Daoy (cell line): Measurements from ENCODE around the gene MITF. TPM values are rescaled to one million over a fixed set of nuclear protein-coding genes. Genes with fewer than 3 reads are reported as not detected.

Experiments used
- DNase-seq: peaks from one replicate; pipeline ENCODE4 v3.0.0-alpha.2; 2015; ENCODE audit warnings: low read depth
- total RNA-seq: library from RNA; depleted of rRNA; stranded (reverse); fragments of >200 nt; shearing (Covaris generic); gene quantifications from 2 replicates; pipeline ENCODE4 v1.2.3, GENCODE V29; 2014

The MITF gene
- total RNA-seq, 1 experiment from 2014 or later, result 3.6 TPM

DNA sequence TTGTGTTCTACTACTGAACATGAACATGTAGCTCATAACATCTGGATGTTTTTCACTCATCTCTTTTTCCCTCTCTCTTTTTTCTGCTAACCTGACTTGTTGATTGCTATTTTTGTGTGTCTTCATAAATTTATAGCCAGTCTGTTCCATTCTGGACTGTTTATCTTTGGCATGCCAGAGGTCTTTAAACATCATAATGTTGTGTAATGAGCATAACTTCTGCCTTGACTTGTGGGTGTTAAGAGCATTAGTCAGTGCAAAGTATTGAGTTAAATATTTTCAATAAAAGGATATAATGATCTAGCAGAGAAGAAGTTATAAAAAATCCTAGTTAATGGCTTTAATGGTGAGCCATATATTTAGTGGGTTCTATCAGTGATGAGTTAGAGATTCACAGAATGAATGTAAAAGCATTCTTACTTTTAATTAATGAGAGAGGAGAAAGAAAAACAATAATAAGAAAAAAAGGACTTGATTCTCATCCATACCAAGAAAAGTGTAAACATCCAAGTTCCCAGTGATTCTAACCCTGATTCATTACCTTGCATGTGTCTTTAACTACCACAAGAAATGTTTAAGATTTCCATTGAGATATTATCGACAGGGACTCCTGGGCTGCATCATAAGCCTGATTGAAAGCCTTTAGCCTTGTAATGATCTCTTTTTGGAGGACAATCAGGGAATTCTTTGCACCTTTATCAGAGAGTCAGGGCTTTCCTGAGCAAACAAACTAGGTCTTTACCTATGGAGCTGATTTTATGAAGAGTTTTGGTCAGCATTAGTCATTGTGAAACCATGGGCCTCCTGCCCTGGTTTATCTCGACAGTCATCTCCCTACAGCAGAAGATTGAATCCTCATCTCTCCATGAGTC, 22.9 kb downstream of the MITF start:
- peak; percentile 58 for DNase-seq

DNA sequence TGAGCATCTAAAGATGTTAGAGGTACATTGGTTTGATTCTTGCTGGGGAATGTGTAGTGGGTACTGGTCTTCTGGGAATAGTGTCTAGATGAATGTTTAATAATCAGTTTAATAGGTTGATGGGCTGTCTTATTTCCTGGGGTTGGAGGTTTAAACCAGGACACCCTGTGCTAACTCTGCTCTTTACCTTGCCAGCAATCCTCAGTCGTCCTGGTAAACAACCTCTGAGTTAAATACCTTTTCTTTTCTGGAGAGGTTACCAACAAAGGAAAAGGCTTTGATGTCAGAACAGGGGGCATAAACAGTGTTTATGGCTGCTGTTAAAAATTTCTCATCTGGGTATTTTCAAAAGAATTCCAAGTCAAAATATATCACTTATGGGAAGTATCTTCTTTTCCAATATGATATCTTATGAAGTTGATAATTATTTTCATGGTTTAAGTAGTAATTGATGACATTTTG, 23.5 kb downstream of the MITF start:
- DNase-seq, result no peak

DNA sequence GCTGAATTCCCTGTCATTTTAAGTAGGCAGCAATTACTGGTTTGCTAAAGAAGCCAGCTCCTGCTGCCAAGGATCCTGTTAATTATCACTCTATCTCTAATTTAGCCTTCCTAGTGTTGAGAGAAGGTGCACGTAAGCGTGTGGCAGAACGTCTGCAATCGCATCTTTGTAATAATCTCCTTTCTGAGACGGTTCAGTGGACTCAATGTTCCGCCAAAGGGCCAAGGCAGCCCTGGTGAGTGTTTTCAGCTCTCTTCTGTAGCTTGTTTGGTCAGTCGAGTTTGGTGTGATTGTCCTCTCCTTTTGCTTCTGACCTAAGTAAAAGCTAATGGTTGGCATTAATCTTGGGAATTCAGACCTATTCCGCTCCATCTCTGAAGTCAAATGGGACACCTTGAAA, 24.2 kb downstream of the MITF start:
- no peak for DNase-seq

DNA sequence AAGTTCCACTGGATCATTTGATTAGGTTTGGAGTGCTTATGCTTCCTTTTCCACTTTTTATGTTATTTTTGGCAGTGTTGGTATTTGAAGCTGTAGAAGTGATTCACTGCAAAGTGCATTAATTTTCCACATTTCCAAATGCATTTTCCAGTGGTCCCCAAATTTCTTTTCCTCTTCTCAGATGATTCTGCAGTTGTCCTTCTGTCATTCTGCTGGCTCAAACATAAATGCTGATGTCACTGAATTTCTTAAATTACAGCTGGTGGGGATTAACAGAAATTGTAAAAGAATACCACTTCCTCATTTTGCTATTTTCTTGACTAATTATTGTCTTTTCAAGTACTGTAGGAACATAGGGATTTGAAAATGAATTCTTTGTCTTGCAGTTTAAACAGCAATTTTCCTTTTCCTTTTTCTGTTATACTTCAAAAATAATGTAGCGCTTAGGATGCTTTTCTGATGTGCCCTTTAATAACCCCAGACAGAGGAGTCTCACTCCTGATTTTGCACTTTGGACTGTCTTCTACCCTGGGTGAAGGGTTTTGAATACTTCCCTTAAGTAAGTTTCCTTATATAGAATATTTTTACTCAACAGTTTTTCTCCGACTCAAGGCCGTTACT, 25.0 kb downstream of the MITF start:
- no peak for DNase-seq

DNA sequence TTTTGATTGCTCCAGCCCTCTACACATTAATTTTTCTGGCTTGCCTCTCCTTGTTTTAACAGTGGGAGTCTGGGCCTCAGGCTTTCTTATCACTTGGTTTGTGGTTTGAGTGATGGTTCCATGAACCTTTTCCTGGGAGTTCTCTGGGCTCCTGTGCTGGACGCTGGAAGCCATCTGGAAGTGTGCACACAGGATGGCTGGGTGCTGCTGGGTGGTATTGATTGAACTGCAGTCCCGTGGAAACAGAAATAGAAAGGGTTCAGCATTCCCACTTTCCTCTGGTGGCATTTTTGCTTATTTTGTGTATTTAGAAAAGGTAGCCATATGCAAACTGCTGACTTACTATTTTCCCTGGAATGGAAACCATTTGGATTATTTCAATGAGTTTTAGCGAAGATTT, 25.6 kb downstream of the MITF start:
- DNase-seq, result peak; percentile 47

DNA sequence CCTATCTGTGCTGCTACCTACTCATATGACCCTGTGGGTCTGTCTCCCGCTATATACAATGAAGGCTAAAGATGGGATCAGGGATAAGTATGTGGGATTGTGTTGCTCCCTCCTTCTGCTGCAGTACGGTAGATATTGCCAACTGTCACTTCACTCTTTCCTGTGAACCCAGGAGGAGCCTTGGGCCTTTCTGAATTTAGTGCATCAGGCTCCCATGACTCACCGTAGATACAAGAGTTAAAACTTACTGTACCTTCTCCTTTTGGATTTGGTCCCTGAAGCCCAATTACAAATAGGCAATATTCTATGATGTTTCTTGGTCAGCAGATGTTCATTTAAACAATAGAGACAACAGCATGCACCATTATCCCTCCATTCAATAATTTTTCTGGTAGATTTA, 27.4 kb downstream of the MITF start:
- DNase-seq, result no peak

DNA sequence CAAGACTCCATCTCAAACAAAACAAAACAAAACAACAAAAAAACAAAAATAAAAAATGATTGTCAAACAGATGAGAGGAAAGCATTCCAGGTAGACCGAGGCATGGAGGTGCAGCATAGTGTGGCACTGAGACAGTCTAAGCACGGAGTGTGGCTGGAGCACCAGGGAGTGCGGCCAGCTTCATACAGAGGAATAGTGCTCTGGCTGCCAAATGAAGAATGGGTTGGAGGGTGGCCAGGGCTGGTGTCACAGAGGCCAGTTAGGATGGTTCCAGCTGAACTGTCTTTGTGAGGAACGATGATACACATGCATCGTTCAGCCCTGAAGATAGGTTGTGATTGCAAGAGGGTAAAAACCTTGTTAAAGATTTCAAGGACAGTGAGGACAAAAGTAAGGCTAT, 28.3 kb downstream of the MITF start:
- no peak for DNase-seq

DNA sequence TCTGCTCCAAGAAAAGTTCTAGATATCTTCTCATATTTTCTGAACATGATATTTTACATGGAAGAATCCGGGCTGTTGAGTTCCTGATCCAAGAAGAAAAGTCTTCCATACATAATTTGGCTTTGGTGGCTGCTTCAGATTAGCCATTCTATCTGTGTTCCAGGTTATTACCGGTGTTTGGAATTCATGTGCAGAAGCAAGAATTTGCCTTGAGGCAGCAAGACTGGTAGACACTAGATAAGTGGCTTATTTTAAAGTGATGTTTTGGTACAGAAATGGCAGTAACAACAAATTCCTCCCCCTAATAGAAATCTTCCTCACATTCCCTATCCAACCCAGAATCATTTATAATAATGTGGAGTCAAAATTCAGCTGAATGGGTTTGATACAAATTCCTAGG, 29.2 kb downstream of the MITF start:
- no peak for DNase-seq

DNA sequence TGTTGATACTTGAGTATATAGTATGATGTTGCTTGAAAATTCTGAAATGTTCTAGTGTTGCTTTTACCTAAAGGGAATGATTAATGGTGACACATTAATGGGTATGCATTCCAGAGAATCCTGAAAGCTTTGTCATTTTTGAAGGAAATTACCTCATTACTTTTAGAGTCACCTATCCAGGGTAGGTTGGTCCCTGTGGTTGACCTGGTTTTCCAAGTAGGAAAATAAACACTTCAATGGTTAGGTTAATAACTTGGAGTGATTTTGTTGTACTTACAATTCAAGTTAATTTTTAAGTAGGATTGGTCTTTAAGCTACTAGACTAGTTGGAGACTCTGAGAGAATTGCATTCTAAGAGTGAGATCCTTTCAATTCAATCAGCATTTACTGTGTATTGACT, 31.0 kb downstream of the MITF start:
- DNase-seq, result peak; percentile 67

DNA sequence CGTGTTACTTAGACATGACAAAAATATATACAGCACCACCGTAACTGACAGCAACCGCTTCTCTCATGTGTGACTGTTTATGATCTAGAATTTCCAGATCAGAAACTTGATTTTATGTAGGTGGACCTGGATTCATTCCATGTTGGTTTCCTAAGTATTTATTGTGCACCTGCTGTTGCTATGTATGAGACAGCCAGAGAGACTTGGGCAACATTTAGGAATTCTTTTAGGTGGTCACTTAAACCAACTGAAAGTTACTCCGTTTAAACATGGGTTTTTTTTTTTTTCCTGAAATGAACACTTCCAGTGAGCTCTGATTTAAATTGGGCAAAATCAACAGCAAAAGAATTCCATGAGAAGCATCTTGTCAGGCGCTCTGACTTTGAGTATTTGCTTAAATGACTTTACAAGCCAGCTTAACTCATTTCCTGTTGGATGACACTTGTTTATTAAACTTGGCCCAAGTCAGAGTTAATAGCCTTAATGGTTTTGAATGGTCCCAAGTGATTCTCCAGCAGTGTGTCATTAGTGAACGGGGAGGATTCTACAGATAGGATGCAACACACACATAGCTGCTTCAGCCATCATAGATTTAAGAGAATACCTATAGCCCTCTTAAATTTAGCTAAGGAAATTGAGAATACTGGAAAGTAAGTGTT, 31.8 kb downstream of the MITF start:
- DNase-seq, result peak; percentile 36

DNA sequence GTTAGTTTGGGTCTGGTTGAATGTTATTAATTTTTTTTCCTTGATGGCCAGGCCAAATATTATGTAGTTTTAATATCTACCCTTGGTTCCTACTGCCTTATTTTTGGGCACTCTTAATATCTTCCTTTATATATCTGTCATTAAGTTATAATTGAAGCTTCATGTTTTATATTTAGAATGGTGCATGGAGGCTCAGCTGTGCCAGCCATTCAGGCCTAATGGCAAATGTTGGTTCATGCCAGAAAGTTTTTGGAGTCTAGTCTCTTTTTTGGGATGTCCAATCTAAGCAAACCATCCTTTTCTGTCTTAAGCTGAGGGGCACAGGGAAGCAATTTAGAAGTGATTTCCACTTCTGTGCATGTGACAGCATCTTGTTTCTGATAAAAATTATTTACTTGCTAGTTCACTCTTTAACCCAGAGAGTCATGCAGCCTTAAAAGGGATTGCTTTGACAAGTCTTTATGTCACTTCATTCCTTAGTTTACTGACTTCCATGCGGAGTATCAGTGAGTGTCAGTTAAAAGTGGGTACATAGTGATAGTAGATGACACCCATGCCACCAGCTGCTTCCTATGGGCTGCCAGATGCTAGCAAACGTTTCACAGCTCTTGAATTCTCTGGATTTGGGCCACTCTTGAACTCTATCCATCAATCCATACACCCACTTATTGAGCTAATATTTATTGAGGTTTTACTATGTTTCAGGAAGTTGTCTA, 33.0 kb downstream of the MITF start:
- no peak for DNase-seq

DNA sequence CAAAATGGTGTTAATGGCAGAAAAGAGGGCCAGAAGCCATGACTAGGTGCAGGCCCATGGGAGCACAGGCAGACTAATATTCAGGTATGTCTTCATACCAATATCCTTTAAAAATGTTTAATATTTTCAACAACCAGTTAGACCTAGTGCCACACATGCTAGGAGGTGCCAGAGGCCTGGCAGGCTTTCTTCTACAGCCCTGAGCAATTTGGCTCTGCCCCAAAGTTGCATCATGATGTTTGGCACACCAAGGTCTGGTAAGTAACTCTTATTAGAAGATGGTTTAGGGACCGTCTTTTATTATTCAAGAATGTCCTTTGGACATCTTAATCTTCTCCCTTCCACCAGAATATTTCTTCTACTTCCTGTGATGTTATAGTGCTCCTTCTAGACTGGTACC, 34.8 kb downstream of the MITF start:
- peak; percentile 6 for DNase-seq

DNA sequence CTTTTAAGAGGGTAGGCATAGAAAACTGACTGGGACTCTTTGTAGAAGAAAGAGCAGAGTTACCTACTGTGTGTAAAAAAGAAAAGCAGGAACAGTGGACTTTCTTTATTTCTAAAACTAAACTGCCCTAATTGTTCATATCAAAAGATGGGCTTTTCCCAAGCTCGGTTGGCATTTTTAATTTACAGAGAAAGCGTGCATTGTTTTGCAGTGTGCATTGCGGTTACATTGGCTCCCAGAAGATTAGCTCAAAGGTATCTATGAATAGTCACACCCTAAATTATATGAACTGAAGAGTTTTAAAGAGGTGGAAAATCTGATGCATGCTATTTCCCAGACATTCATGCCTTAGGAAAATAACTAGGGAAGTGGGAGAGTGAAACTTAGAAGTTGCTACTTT, 36.5 kb downstream of the MITF start:
- no peak for DNase-seq

DNA sequence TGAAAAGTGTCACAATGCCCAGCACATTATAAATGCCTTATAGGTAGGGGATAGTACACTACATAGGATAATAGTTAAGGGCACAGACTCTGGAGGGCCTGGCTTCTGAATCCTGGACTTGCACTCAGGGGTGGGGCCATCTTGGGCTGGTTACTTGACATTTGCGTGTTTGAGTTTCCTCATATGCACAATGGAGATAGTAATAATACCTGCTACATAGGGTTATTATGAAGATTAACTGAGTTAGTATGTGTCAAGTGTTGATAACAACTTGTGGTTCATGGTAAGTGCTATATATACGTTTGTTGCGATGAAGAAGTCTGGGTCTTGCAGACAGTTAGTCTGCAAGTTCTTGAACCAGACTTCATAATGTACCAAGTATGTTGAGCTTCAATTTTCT, 37.0 kb downstream of the MITF start:
- DNase-seq, result no peak

DNA sequence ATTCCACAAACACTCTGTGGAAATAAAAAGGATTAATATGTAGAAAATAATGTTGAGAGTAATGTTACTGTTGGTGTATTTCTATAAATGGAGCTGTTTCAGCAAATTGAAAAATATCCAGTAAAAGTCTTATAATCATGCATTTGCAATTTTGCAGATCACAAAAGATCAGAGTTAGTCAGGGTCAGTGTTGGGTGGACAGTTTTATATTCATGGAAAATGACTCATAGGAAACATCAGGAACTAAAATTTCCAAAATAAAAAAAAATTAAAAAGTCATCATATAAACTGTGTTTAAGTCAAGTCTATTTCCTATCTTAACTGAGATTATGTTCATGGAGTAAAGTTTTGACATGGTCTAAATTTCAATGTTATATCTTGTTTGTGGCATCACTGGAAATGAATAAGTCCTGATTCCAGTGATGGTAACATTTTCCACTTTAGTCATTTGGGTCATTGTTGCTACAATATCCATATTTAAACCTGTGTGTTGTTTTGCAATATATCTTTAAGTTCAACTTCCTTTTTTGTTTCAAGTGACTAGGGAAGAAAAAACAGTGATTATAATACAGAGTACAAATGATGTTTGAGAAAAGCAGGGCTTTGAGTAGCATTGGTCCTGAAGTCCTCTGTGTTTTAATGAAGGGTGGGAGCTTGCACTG, 37.8 kb downstream of the MITF start:
- DNase-seq, result no peak

DNA sequence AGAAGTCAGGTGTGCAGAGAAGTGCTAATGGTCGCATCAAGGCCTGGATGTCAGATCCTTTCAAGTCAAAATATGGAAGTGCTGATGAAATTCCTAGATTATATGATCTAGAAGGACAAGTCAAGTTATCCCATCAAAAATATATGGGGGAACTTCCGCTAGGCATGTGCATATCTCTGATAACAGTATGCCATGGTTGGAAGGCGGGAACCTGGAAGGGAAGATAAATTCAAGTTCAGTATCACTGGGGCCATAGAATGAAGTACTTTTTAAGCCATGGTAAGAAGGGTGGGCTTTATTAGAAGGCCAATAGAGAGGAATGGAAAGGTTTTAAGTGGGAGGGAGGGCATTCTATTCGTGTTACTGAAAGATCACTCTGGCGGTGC, 38.3 kb downstream of the MITF start:
- no peak for DNase-seq

DNA sequence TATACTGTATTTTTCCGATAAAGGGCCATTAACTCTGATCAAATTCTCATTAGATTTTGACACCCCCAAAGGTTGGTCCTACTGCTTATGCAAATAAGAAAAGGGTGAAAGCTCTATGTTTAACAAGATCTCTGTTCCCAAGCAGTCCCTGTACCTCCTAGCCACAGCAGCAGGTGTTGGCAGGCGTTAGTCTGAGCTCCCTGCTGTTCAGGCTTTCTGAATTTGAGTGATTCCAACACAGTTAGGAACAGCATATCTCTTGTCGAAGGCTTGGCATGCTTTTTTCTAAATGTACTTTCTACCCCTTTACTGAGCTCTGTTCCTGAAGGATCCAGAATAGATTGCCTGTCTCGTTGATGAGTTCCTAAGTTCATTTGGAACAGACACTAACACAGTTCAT, 42.3 kb downstream of the MITF start:
- no peak for DNase-seq

DNA sequence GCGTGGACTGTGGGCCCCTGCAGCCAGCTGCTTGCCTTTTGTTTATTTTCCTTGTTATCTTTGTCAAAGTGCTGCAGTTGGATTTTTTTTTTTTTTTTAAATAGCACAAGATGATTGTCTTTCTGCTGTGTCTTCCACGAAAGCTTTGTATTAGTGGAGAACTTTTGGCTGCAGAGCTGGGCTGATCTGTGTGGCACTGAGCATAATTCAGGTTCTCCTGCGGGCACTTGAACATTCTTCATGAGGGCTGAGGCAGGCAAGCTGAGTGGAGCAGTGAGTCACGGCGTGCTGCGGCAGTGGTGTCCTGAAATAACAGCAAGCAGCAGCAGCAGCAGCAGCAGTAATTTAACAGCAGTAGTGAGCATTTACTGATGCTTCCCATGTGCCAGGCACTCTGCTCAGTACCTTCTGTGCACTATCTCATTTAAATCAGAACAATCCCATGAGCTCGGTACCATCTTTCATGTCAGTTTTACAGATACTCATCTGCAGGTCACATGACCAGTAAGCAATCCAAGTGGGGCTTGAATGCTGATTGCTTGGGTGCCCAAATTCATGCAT, 45.8 kb downstream of the MITF start:
- peak; percentile 89 for DNase-seq

DNA sequence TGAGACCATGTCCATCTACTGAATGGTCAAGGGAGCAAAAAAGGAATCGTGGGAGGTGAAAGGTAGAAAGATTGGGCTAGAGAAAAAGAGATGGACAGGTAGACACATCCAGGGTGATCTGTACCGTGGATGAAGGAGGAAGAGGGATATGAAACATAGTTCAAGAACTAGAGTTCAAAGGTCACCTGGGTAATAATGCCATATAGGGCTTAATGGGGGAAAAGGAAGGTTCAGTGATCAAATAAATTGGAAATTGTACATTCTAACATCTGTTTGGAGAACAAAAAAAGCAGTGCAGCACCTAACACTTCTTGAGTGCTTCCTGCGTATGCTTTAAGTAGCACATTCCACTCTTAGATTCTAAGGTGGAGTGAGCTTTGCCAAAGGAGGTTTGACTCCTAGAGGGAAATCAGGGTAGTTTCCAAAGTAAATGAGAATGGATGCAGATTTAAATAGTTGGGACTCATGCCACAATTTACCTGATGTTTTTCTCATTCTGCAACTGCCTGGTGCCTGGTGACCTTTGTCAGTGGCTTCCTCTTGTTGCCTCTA, 46.6 kb downstream of the MITF start:
- DNase-seq, result no peak

DNA sequence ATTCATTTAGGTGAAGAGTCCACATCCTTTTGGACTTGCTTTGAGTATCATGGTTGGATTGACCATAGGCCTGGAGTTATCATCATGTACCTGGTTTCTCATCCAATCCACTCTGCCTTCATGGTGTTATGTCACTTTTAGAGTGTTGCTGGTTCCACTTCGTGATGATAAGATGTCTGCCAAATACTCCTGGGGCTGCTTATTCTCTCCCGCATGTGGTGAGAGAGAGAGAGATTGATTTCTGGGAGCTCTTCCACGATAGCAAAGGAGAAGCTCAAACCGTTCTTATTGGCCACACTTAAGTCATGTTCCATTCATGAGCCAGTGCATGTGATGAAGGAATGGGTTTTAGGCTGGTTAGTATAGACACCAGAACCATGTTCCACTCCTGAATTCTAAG, 47.6 kb downstream of the MITF start:
- no peak for DNase-seq
